HS-27A (cell line): ENCODE results near the gene CCDC171.

Experiments used
- DNase-seq: peaks from one replicate; pipeline ENCODE4 v3.0.0-alpha.2; 2012; ENCODE audit warnings: low read depth, missing footprints

CCDC171 gene

DNA sequence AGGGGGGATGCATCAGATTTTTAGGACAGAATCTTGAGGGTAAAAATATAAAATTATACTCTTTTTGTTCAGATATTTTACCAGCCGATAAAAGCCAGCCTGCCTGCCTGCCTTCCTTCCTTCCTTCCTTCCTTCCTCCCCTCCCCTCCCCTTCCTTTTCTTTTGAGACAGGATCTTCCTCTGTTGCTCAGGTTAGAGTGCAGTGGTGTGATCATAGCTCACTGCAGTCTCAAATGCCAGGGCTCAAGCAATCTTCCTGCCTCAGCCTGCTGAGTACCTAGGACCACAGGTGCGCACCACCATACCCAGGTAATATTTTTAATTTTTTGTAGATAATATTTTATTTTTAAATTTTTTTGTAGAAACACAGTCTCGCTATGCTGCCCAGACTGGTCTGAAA is 330.0 kb downstream of the CCDC171 start:
- no peak for DNase-seq

DNA sequence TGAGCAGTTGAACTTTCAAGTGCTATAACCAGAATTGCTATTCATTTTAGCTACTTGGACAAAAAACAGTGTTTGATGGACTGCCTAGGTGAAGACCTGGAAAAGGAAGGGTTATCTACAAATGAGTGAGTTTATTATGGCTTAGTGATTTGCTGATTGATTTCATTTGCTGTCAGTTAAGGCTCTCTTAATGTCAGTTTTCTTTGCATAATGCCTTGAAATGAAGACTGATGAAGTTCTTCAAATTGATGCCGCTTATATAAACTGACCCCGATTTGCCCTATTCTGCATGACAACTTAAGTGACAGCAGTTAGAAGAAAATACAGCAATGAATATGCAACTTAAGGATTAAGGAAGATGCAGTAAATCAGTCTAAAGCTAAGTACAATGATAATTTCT is 332.6 kb downstream of the CCDC171 start:
- no peak for DNase-seq

DNA sequence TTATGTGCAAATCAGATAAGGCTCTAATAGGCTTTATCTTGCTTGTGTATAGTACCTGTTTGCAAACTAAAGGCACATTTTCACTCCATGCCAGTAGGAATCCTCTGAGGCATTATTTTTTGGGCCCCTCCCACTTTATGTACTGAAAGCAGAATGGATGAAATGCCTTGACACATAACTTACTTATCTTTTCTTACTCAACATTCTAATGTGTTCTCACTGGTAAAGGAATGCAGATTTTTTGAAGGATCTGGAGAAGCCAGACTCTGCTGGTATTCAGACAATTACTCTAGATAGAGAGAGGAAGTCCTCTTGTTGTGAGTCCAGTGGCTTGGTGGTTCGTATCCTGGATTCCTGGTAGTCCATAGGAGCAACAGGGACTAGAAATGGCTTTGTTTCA is 336.7 kb downstream of the CCDC171 start:
- DNase-seq, result peak; percentile 12

DNA sequence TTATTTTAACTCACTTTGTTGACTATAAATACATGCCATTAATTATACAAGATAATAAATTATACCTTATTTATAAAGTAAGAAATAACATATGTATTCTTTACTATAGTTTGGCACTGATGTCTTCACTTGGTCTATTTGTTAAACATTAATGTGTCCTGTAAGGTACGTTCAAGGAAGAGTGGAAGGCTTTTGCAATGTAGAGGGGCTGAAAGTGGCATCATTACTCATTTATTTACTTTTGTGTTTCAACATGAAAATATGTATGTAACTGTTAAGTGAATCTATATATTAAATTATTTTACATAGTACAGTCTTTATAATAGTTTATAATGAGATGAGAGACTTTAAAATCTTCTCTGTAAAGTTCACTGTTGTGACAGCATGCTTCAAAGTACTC is 348.7 kb downstream of the CCDC171 start:
- no peak for DNase-seq

DNA sequence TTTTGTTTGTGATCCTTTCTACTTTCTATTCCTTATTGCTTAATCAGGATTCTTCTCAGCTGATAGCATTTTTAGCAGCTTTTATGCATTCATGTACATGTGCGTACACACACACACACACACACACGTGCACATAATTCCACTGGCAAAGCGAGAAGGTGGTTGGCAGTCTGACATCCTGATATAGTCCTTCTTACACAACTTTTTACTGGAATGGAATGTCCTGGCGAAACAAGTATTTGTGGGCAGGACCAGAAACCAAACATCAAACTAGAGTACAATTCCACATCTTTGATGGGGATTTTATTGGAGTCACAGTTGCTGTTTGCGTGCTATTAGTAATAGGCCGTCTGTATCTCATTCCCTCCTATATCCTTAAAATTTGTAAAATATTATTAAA is 356.5 kb downstream of the CCDC171 start:
- no peak for DNase-seq

DNA sequence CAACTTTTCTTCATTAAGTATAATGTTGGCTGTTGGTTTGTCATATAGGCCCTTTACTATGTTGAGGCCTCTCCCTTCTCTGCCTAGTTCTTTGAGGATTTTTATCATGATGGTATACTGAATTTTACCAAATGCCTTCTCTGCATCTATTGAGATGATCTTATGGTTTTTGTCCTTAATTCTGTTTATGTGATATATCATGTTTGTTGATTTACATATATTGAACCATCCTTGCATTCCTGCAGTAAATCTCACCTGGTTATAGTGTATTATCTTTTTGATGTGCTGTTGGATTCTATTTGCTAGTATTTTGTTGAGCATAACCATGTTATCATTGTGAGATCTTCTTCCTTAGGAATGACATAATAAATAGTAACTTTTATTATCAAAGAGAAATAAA is 362.9 kb downstream of the CCDC171 start:
- DNase-seq, result no peak

DNA sequence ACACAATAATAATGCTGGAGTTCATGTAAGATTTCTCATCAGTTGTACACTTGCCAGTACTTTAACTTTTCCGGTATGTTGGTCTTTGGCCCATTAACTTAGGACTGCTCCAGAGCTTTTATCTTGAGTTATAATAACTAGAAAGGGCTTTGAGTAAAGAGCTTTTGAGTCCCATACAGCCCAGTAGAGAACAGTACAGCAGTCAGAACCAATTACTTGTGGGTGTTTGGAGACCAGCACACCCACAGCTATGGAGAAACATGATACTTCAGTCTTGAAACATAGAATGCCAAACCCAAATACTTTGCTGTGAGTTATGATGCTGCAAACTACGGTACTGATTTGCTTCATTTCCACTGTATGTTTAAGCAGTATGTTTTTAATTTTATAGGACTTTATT is 374.3 kb downstream of the CCDC171 start:
- no peak for DNase-seq

DNA sequence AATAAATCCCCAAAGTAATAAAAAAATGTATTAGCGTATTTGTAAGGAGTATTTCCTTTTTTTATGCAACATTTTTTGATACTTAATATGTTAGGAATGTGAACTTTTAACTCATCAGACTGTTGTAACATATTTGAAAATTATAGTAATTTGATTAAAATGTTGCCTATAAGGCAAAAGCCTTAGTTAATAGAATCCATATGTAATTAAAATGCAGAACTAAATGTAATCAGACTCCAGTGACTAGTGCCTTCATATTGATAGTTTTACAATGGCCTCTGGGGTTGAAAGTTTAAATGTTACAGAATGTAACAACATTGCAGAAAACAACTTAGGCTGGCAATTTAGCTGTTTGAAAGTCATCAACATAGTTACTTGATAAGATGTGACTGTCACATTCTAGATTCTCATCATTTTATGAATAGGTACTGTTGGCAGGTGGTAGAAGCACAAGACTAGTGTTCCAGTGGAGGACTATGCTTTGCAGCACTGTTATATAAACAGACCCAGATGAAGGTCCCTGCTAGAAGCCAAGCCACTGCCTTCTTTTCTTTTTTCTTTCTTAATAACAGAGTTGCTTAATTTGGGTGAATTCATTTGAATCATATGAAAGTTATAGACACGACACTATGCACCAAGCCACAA is 382.9 kb downstream of the CCDC171 start:
- no peak for DNase-seq

DNA sequence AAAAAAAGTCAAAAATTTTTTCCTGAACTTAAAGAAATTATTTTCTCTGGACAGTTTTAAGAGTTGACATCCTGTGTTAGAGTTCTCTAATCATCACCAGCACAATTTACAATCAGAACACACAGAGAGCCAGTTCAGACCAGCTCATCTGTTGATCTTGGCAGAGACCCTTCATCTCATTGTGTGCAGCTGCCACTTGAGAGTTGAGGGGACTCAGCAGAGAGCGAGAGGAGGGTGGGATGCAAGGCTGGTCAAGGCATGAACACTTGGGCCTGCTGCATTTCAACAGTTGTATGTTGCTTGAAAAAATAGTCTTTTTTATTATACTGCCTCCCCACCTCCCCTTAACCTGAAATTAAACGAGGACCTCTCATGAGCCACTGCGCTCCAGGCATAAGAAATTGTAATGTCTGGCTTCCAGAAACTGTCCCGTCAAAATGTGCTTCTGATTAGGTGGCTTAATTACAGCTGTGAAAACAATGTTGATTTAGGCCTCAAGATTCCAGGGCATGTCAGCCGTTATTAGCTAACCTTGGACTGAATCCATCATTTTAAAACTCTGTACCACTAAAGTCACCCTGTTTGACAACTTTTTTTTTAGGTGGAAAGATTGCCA is 383.6 kb downstream of the CCDC171 start:
- peak; percentile 27 for DNase-seq

DNA sequence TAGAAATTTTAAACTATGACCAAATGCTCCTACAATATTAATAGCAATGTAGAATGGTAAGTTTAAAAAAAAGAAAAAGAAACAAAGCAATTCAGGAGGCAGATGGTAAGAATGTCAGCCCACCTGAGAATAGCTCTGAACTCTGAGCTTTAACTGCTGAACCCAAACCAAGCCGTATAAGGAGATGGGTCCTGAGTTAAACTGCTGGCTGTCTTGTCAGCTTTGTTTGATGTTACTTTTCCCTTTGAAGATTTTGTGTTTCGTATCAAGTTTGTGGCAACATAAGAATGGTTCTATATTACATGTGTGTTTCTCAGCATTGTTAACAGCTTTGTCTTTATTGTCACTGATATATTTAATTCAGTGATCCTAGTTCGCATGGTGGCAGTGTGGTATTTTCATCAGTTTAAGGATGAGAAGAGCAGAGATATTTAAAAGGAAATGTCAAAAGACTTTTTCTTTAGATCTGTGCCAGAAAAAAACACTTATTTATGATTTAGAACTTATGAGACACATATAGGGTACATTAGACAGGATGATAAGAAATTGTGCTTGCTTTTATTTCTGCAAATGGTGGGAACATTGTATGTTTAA is 390.1 kb downstream of the CCDC171 start:
- DNase-seq, result no peak

DNA sequence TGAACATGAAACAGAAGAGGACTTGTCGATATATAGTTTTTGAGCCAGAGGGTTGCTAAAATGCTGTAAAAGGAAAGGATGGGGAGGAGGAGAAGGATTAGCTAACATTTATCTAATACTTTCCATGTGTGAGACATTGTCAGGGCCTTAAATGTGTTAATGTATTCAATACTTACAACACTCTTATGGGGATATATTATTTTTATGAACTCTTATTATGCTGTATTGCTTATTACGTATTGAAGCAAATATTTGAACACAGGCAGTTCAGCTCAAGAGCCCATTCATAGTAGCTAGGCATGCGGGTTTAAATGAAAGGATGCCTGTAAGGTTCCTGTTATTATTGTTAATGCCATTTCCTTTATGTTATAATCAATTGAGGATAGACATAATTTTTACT is 391.5 kb downstream of the CCDC171 start:
- DNase-seq, result no peak

DNA sequence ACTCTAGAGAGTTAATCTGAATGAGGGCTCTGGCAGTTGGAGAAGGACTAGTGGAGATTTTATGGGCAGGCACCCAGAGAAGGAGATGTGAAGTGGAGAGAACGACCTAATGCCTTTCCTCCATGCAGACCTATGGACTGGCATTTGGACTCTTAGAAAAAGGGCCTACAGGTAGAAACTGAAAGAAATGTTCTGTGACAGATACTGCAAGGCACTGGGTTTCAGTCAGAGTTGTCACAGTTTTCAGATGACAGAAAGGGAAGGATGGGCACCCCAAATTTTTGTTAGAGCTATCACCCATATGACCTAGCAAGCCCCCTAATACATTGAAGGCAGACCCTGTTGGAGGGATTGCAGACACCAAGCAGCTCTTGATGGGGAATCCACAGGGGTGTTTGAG is 406.8 kb downstream of the CCDC171 start:
- DNase-seq, result no peak

DNA sequence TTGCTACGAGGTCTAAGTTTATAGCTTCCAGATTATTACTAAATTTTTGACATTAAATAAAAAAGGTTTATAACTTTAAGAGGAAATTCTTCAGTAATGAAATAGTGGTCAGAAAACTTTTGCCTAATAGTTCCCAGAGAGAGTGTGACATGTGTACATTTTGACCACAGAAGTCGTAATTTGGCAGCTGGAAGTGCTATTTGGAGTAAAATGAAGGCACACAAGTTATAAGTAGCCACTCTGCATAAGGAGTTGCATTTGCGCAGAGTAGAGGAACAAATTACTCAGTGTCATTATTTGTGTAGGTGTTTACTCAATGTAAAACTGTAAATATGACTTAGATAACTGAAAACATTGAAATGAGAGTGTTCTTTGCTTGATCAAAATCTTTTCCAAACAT is 408.4 kb downstream of the CCDC171 start:
- DNase-seq, result no peak

DNA sequence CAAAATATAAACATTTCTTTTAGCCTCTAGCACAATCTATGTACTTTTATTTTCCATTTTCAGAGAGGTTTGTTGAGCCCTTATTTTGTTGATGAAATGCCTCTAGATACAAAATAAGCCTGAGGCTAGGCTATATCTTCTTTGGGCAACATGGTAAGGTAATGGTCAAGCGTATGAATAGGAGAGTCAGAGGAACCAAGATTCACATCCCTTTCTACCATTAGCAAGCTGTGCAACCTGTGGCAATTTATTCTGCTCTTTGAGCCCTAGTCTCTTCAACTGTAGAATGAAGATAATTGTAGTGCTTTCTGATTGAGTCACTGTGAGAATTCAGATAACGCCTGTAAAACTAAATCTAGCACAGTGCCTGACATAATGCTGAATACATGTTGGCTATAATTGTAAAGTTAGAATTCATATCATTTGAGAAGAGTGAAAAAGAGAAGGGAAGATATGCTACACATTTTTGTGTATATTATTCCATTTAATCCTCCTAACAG is 412.5 kb downstream of the CCDC171 start:
- no peak for DNase-seq

DNA sequence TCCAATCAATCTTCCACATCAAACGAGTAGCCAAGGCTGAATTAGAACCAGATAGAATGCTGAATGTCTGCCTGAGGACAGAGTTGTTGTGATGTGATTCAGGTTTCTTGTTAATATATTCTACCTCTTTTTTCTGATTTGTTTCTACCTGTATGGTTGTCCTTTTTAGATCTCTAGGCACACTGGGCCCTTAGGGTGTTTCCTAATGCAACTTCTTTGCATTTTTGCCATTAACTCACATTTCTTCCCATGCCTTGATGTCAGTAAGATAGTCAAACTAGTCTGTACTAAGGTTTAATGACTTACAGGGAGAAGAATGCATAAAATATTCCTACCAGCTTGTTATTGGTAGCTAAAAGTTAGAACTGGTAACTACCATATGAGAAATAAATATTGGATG is 413.6 kb downstream of the CCDC171 start:
- DNase-seq, result no peak

DNA sequence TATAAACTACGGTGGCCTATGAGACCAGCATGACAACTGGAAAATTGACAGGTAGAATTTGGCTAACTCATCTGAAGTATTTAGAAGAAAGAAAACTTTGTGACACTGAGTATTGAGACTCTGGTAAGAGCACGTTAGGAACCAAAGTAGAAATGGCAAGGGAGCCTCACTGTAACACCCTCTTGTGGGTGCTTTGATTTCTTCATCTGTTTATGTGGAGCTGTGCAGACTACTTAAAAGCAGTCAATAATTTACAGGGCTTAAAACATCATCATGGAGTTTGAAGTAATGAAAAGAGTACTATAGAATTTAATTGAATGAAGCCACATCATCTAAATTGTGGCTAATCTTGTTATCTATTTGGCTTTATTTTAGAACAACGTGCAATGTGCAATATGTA is 414.2 kb downstream of the CCDC171 start:
- DNase-seq, result no peak

DNA sequence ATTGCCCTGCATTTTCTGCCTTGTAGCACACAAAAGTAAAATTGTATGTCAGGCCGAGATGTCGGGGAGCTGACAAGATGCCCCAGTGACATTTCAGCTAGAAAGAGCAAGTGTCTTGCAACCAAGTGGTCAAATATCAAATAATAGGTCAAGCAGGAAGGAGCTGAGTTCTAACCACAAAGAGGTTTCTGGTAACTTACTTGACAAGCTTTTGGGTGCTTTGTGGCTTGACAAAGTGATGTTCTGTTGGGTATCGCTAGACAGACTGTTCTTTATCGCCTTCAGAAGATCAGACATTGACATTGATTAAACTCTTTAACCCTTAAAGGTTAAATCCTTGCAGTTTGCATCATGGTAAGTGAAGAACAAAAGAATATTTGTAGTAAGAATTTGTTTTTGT is 419.9 kb downstream of the CCDC171 start:
- no peak for DNase-seq

DNA sequence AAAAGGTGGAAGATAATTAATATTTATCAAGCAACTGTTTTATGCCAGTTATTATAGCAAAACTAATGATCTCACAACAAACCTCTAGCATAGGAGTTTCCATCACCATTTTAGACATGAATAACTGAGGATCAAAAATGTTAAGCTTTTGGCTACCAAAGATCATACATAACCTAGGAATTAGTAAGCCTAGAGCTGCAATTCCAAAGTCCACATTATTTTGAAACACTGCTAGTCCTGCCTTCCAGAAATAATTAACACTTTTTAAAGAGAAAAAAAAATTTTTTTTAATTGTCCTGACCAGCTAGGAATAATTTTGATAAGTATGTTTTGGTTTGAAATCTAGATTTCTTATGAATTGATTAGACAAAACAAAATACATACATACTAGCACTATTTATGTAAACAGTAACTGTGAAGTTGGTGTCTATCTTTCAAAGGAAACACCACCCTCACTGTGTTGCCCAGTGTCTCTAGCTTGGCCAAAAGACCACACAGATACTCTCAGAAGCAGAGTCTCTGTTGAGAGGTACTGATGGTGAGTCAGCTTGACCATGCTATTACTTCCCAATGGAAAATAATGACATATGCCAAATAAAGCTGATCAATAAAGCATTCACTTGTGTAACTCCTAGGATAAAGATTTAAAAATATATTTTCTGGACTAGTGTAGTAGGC is 422.4 kb downstream of the CCDC171 start:
- DNase-seq, result no peak

DNA sequence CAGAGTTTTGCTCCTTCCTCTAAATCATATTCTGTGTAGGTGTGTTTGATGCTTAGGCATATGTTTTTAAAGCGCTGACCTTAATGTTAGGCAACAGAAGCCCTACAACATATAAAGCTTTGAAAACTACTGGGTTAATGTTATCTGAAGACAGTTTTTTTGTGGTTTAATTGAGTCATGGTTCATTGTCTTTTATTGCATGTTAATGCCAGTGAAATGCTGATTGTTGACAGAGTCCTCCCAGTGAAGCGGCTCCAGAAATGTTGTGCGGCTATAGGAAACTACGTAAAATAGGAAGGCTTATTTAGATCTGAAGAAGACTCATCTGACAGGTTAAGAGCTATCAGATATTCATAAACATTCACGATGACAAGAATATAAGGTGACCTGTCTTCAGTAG is 424.6 kb downstream of the CCDC171 start:
- DNase-seq, result no peak

DNA sequence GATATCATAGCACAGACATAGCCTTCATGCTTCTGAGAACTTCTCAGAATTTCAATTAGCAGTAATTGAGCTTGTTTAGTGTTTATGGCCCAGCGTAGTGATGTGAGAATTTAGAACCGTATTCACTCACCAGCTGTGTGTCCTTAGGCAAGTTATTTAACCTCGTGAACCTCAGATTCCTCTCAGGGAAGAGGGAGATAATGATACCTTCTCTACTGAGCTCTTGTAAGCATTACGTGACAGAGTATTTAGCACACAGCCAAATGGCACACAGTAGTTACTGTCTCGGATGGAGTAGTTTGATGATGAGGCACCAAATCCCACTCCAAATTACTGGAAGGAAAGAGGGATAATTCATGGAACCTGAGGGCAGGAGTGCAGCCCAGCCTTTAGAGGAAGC is 429.3 kb downstream of the CCDC171 start:
- DNase-seq, result no peak

DNA sequence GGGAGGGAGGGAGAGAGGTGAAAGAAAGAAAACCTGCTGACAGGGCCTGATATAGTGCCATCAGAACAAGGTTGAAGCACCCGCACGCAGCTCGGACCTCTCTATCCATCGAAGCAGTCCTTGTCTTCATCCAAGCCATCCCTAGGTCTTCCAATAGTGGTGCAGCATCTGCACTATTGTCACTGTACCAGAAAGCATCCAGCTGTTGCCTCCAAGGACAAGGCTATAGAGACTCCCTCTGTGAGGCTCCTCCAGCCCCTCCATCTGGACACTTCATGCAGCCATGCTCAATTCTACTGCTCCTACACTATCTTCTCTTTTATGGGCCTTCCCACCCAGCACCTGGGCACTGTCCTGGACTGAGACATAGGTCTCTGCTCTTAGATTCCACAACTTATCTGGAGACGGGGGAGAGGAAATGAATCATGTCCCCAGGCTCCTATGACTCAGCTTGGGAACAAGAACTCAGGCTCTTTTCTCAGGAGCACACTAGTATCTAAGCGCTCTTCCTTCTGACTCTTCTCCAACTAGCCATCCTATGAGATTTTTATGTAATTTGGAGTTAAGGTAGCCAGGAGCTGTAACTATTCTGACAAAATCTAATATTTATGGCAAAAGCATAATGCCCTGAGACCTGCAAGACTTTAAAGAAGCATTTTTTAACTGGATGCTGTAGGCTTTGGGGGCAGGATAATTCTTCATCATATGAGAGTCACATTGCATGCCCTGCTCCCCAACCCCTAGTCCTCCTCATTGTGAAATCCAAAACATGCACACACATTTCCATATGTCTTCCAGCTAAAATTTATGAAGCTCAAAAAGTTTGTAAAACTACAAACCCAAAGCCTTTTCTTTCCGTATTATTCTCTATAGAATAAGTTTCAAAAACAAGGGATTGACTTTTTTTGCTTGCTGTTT is 446.8 kb downstream of the CCDC171 start:
- peak; percentile 69 for DNase-seq

DNA sequence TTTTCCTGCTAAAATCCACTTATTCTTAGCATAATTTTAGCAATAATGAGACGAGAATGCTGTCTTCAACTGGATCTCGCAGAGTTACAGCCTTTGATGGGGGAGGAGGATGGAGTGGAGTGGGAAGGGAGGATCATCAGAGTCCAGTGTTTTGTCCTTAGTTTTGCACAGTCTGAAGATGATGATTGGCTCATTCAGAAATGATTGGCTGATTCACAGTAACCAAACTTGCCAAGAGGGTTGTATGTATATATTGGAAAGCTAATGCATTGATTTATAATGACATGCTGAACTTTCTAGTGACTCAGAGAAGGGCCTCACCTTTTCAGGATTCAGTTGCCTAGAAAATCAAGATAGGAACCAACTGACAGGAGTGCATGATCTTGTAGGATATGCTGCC is 448.0 kb downstream of the CCDC171 start:
- no peak for DNase-seq
